IMR-90 (cell line): ENCODE data around the gene ANKRD10. TPM values are rescaled to one million over a fixed set of nuclear protein-coding genes. Genes with fewer than 3 reads are reported as not detected.

Experiments used
- ATAC-seq: fragments of 200-7000 bp; cut with Tn5 transposase; 2 replicates; pipeline ENCODE4 v1.9.1; 2020; ENCODE audit warnings: low read depth, mild to moderate bottlenecking, moderate library complexity
- BruUV-seq: library from RNA; stranded (reverse); fragments of 400-500 nt; replicated peaks from 2 replicates; lab custom pipeline; 2021; lab: Mats Ljungman, UMichigan
- CTCF ChIA-PET: fragments of 300-600 bp; formaldehyde crosslinking; extraction: SDS; loops from one replicate; lab custom pipeline; 2021; ENCODE audit warnings: antibody characterized with exemption; lab: Yijun Ruan, JAX
- POLR2A ChIA-PET: fragments of 300-600 bp; sonication (Branson Sonifier 250); formaldehyde crosslinking; loops from one replicate; lab custom pipeline; 2022; ENCODE audit warnings: antibody characterized with exemption; ENCODE audit not compliant: unreplicated experiment; lab: Charles Lee
- DNase-seq: peaks from one replicate; pipeline ENCODE4 v3.0.0; 2013
- H2AFZ ChIP-seq: replicated peaks from 2 replicates; pipeline ENCODE3; 2013; ENCODE audit warnings: low read length, mild to moderate bottlenecking; ENCODE audit not compliant: poor library complexity
- H2AK5ac ChIP-seq: 2 replicates; pipeline ENCODE4 v1.6.1; 2013; ENCODE audit warnings: low read depth, low read length, inconsistent platforms
- H2AK9ac ChIP-seq: replicated peaks from 2 replicates; pipeline ENCODE3; 2013; ENCODE audit warnings: mild to moderate bottlenecking, low read depth, low read length, moderate library complexity; ENCODE audit not compliant: poor library complexity
- H2BK120ac ChIP-seq: 2 replicates; pipeline ENCODE4 v1.6.1; 2013; ENCODE audit warnings: low read depth, low read length, inconsistent platforms
- H2BK15ac ChIP-seq: 3 replicates; pipeline ENCODE4 v1.6.1; 2013; ENCODE audit warnings: low read depth, low read length, inconsistent platforms
- H2BK20ac ChIP-seq: 2 replicates; pipeline ENCODE4 v1.6.1; 2013; ENCODE audit warnings: low read depth, mild to moderate bottlenecking, inconsistent platforms, low read length, moderate library complexity
- H2BK5ac ChIP-seq: 2 replicates; pipeline ENCODE4 v1.6.1; 2013; ENCODE audit warnings: mild to moderate bottlenecking, low read depth, low read length, inconsistent platforms; ENCODE audit not compliant: poor library complexity, severe bottlenecking
- H3K14ac ChIP-seq: replicated peaks from 2 replicates; pipeline ENCODE4 v1.6.1; 2013; ENCODE audit warnings: low read depth, low read length, inconsistent platforms
- H3K18ac ChIP-seq: 2 replicates; pipeline ENCODE4 v1.6.1; 2013; ENCODE audit warnings: low read depth, low read length, control low read depth
- H3K23ac ChIP-seq: 2 replicates; pipeline ENCODE4 v1.6.1; 2013; ENCODE audit warnings: low read depth, low read length, inconsistent platforms
- H3K27ac ChIP-seq: 2 replicates; pipeline ENCODE4 v1.5.1; 2013; ENCODE audit warnings: mild to moderate bottlenecking, control low read depth, low read length; ENCODE audit not compliant: insufficient read depth
- H3K27me3 ChIP-seq: 2 replicates; pipeline ENCODE4 v1.6.1; 2013; ENCODE audit warnings: low read length; ENCODE audit not compliant: control insufficient read depth, insufficient read depth
- H3K36me3 ChIP-seq: 2 replicates; pipeline ENCODE4 v1.6.1; 2013; ENCODE audit warnings: low read length, mixed read lengths; ENCODE audit not compliant: control insufficient read depth, insufficient read depth
- H3K4ac ChIP-seq: 2 replicates; pipeline ENCODE4 v1.6.1; 2013; ENCODE audit warnings: low read depth, low read length, inconsistent platforms
- H3K4me1 ChIP-seq: 2 replicates; pipeline ENCODE4 v1.6.1; 2013; ENCODE audit warnings: low read length, mixed read lengths; ENCODE audit not compliant: control insufficient read depth, insufficient read depth
- H3K4me2 ChIP-seq: 2 replicates; pipeline ENCODE4 v1.6.1; 2013; ENCODE audit warnings: low read depth, mild to moderate bottlenecking, control low read depth, low read length, moderate library complexity
- H3K4me3 ChIP-seq: 2 replicates; pipeline ENCODE4 v1.5.1; 2013; ENCODE audit warnings: low read depth, mild to moderate bottlenecking, control low read depth, low read length, moderate library complexity; ENCODE audit not compliant: insufficient read depth
- H3K56ac ChIP-seq: 2 replicates; pipeline ENCODE4 v1.6.1; 2013; ENCODE audit warnings: low read length, inconsistent platforms; ENCODE audit not compliant: insufficient read depth; ENCODE audit errors: extremely low read depth
- H3K79me1 ChIP-seq, 2 experiments: 2 replicates each; pipeline ENCODE4 v1.6.1; 2013; ENCODE audit warnings: low read length in 2 of 2, inconsistent platforms in 1 of 2, low read depth in 1 of 2
- H3K9ac ChIP-seq: 2 replicates; pipeline ENCODE4 v1.6.1; 2013; ENCODE audit warnings: low read depth, low read length, control low read depth
- H3K9me1 ChIP-seq: 2 replicates; pipeline ENCODE4 v1.6.1; 2013; ENCODE audit warnings: low read length, inconsistent platforms; ENCODE audit not compliant: insufficient read depth
- H3K9me3 ChIP-seq: 2 replicates; pipeline ENCODE4 v1.6.1; 2013; ENCODE audit warnings: low read length; ENCODE audit not compliant: control insufficient read depth, insufficient read depth
- H4K20me1 ChIP-seq: 2 replicates; pipeline ENCODE4 v1.6.1; 2013; ENCODE audit warnings: low read length, inconsistent platforms; ENCODE audit not compliant: insufficient read depth
- H4K5ac ChIP-seq: 2 replicates; pipeline ENCODE4 v1.6.1; 2013; ENCODE audit warnings: mild to moderate bottlenecking, low read depth, low read length, control low read depth
- H4K8ac ChIP-seq, 2 experiments: 2 replicates each; pipeline ENCODE4 v1.6.1; 2013; ENCODE audit warnings: low read depth in 2 of 2, low read length in 2 of 2, control low read depth in 1 of 2, inconsistent platforms in 1 of 2
- H4K91ac ChIP-seq: 2 replicates; pipeline ENCODE4 v1.6.1; 2013; ENCODE audit warnings: low read depth, low read length, inconsistent platforms; ENCODE audit not compliant: insufficient read depth
- BHLHE40 ChIP-seq: fragments of 150-350 bp; IDR thresholded peaks from 2 replicates; pipeline ENCODE4 v1.6.1; 2016; ENCODE audit warnings: mild to moderate bottlenecking, low read depth, low read length
- FOS ChIP-seq: fragments of 150-350 bp; IDR thresholded peaks from 2 replicates; pipeline ENCODE4 v1.6.1; 2016; ENCODE audit warnings: low read depth, low read length
- MAFK ChIP-seq: IDR thresholded peaks from 2 replicates; pipeline ENCODE4 v1.6.1; 2012; ENCODE audit warnings: low read depth, low read length, improper control_type of control experiment
- MAZ ChIP-seq: IDR thresholded peaks from 2 replicates; pipeline ENCODE4 v1.6.1; 2012; ENCODE audit warnings: low read depth, mild to moderate bottlenecking, low read length, improper control_type of control experiment, moderate library complexity, borderline replicate concordance
- NFE2L2 ChIP-seq: fragments of 150-350 bp; IDR thresholded peaks from 2 replicates; pipeline ENCODE4 v1.6.1; 2016; ENCODE audit warnings: low read depth, mild to moderate bottlenecking, low read length
- RAD21 ChIP-seq: IDR thresholded peaks from 2 replicates; pipeline ENCODE4 v1.6.1; 2012; ENCODE audit warnings: low read length, improper control_type of control experiment
- SMC3 ChIP-seq: fragments of 150-350 bp; IDR thresholded peaks from 2 replicates; pipeline ENCODE4 v1.6.1; 2016; ENCODE audit warnings: low read depth, mild to moderate bottlenecking, antibody characterized with exemption, low read length, moderate library complexity
- WGBS, 2 experiments: methylation state at CpG; one replicate each; pipeline versions ENCODE4 v1.1.5 to v1.1.7; 2013; ENCODE audit warnings: missing lambda C conversion rate in 2 of 2; ENCODE audit not compliant: insufficient read length in 1 of 2; ENCODE audit errors: extremely low coverage in 2 of 2; 5-methylcytosine and 5-hydroxymethylcytosine counted together
- dilution Hi-C: fragments of 300-500 bp; cut with HindIII; formaldehyde crosslinking; loops from one replicate; pipeline ENCODE4 v1.14.3; 2018; ENCODE audit warnings: low sequenced_read_pairs; ENCODE audit not compliant: unreplicated experiment
- in situ Hi-C: fragments of 300-500 bp; cut with MboI; formaldehyde crosslinking; loops from 3 replicates; pipeline ENCODE4 v1.14.3; 2019; ENCODE audit warnings: low sequenced_read_pairs, inconsistent platforms, mixed read lengths
- intact Hi-C: fragments of 100-400 bp; cut with micrococcal nuclease; formaldehyde crosslinking; loops from 2 replicates; pipeline ENCODE4 v1.10.0; 2022
- polyA plus RNA-seq, 3 experiments: library from polyadenylated mRNA; depleted of rRNA; stranded (reverse); fragments of >200 nt; gene quantifications; 2 replicates each; pipeline ENCODE4 v1.2.3, GENCODE V29; 2012; ENCODE audit warnings: low replicate concordance in 1 of 3
- total RNA-seq: library from RNA; depleted of rRNA; stranded (reverse); fragments of >200 nt; gene quantifications from 2 replicates; pipeline ENCODE4 v1.2.3, GENCODE V29; 2012
- TF ChIP-seq, protein P1 (sequence below): fragments of 150-350 bp; IDR thresholded peaks from 2 replicates; pipeline ENCODE4 v1.6.1; 2017; ENCODE audit warnings: mild to moderate bottlenecking, antibody characterized with exemption, low read length, low read depth

Gene ANKRD10
- total and polyA plus RNA-seq, 2 of the 4 experiments (the other 2 are of a cell fraction) = 18.3 to 31.1 TPM

DNA sequence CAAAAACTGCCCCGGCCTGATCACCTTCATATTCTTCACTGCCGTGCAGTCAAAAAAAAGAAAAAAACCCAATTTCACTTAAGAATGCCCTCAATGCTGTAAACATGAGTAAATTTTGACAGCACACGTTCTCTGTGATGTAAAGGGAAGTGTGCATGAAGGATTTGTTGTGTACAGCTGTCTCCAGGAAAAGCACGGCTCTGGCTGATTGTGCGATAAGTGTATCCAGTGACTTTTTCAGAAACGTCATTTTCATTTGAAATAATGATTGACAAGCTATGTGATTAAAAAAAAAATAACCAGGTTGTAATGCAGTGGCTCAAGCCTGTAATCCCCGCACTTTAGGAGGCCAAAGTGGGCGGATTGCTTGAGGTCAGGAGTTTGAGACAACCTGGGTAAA is 39.6 kb downstream of the ANKRD10 start:
- ChIA-PET CTCF (interaction anchor here (1.2 kb wide), 1 partner anchor 279 kb away, joined by 3 read pairs; no protein-coding TSS in a partner anchor), POLR2A (no interaction called here)
- Histone ChIP-seq H3K23ac (no peak overlapping the region), H4K8ac (peak overlapping the region; percentile 68 to 88; a peak in 3 of 4 replicates), H3K79me1 (peaks cover 0 to 7% of the 10 kb centered on the region in 2 experiments; a peak in 1 of 4 replicates), H3K27ac (no peak overlapping the region), H3K27me3 (no peaks in the 10 kb centered on the region), H2AK9ac (peak overlapping the region; percentile 71), H3K9me3 (no peaks in the 10 kb centered on the region), H3K4me1 (peaks cover 6% of the 10 kb centered on the region; the same call in 1 of the 2 replicates), H2BK120ac (no peak overlapping the region), H3K4ac (peak overlapping the region; percentile 2; the same call in 1 of the 2 replicates), H3K9me1 (peaks cover 9% of the 10 kb centered on the region), H3K4me2 (no peak overlapping the region), H3K9ac (no peak overlapping the region), H2BK15ac (no peak overlapping the region), H4K20me1 (no peaks in the 10 kb centered on the region), H2AK5ac (no peak overlapping the region), H2AFZ (peak overlapping the region; percentile 80), H2BK20ac (no peak overlapping the region), H3K36me3 (peaks cover 5% of the 10 kb centered on the region; the same call in 1 of the 2 replicates), H2BK5ac (no peak overlapping the region), H3K56ac (no peak overlapping the region), H4K5ac (peak overlapping the region; percentile 67), H3K18ac (no peak overlapping the region), H4K91ac (peak overlapping the region; percentile 50; the same call in 1 of the 2 replicates), H3K4me3 (no peak overlapping the region), H3K14ac (peak overlapping the region; percentile 69; the same call in 1 of the 2 replicates)
- no peak for ATAC-seq
- dilution Hi-C loops (no loop called here), intact Hi-C loops (no loop called here), in situ Hi-C loops (no loop called here)
- 60% methylated on average over 4 of the region's 8 CpGs; no CpG with 5 or more reads in 1 of the 2 experiments for WGBS, 2 experiments
- no TSS peak for BruUV-seq
- no peak for DNase-seq
- TF ChIP-seq, protein P1, sequence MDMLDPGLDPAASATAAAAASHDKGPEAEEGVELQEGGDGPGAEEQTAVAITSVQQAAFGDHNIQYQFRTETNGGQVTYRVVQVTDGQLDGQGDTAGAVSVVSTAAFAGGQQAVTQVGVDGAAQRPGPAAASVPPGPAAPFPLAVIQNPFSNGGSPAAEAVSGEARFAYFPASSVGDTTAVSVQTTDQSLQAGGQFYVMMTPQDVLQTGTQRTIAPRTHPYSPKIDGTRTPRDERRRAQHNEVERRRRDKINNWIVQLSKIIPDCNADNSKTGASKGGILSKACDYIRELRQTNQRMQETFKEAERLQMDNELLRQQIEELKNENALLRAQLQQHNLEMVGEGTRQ = no peak
- TF ChIP-seq MAZ (no peak), MAFK (no peak), SMC3 (no peak), FOS (no peak), NFE2L2 (no peak), BHLHE40 (no peak), RAD21 (no peak)
